Lower leg skin (tissue), 4 donors: ENCODE measurements around the gene C10orf95. TPM values are rescaled to one million over a fixed set of nuclear protein-coding genes. Genes with fewer than 3 reads are reported as not detected.

Experiments used
- DNase-seq, 2 donors: peaks; one replicate each; pipeline ENCODE4 v3.0.0-alpha.2; 2019; ENCODE audit warnings: low spot score in 2 of 2
- H3K4me3 ChIP-seq: fragments of 200-600 bp; sonication (generic); 2 replicates; pipeline ENCODE4 v1.5.1; 2017; ENCODE audit warnings: mild to moderate bottlenecking, low read depth; ENCODE audit not compliant: poor library complexity, severe bottlenecking
- CTCF ChIP-seq, 3 donors: fragments of 450-650 bp; IDR thresholded peaks; one replicate each; pipeline ENCODE4 v1.5.1; 2016; ENCODE audit warnings: antibody characterized with exemption in 3 of 3, mild to moderate bottlenecking in 3 of 3, moderate library complexity in 2 of 3
- POLR2A ChIP-seq, 2 donors: fragments of 450-650 bp; IDR thresholded peaks; one replicate each; pipeline ENCODE4 v1.6.1; 2016 to 2017; ENCODE audit warnings: antibody characterized with exemption in 2 of 2, mild to moderate bottlenecking in 1 of 2, moderate library complexity in 1 of 2
- WGBS, 2 donors: methylation state at CpG; one replicate each; pipeline ENCODE4 v1.1.5; 2018; 5-methylcytosine and 5-hydroxymethylcytosine counted together
- intact Hi-C: fragments of 100-400 bp; cut with DNase I; formaldehyde crosslinking; loops from one replicate; pipeline ENCODE4 v1.15.0; 2023; ENCODE audit warnings: low total_unique reads
- microRNA counts, 2 donors: library from miRNA; unstranded; fragments of <30 nt; microRNA quantifications; one replicate each; lab custom pipeline; 2016
- microRNA-seq, 2 donors: library from miRNA; unstranded; fragments of <30 nt; microRNA quantifications; one replicate each; pipeline ENCODE4, GENCODE V29; 2016; ENCODE audit warnings: borderline replicate concordance in 2 of 2, borderline number of aligned reads in 1 of 2
- total RNA-seq, 4 donors: library from RNA; depleted of rRNA; stranded (reverse); fragments of >200 nt; gene quantifications; one replicate each; pipeline ENCODE4 v1.1.0, GENCODE V29; 2016

Gene C10orf95
- total RNA-seq, 4 donors from 2014 or later = 7.6 to 17.3 (median 11.5) TPM

- H3K4me3 ChIP-seq = no peak overlapping the region
- intact Hi-C loops = no loop called here
- no peak for DNase-seq
- 80 to 88% methylated on average over 7 to 8 of the region's 8 CpGs for whole genome bisulfite sequencing, 2 donors
- TF ChIP-seq CTCF (IDR thresholded peaks at IDR 0.05) (no peak), POLR2A (IDR thresholded peaks at IDR 0.05) (no peak)
Observed at GRCh38 chr10:102401342-102401654, 50.0 kb downstream of the C10orf95 start.

- 90% methylated on average over 17 to 22 of the region's 22 CpGs for WGBS, 2 donors
- no peak overlapping the region for H3K4me3 ChIP-seq
- intact Hi-C loops = no loop called here
- TF ChIP-seq CTCF (IDR thresholded peaks at IDR 0.05) (no peak), POLR2A (IDR thresholded peaks at IDR 0.05) (no peak)
- no peak for DNase-seq
Observed at GRCh38 chr10:102400598-102401341, 50.6 kb downstream of the C10orf95 start.

GRCh38 chr10:102400076-102400475 lies 51.3 kb downstream of the C10orf95 start:
- intact Hi-C loops = no loop called here
- H3K4me3 ChIP-seq = no peak overlapping the region
- no peak for DNase-seq
- no peak for TF ChIP-seq CTCF (IDR thresholded peaks at IDR 0.05)
- TF ChIP-seq POLR2A (IDR thresholded peaks at IDR 0.05) = no peak
- 65 to 88% methylated on average over 13 to 15 of the region's 17 CpGs for WGBS, 2 donors

MicroRNAs encoded within 50 kb of the gene (microRNA counts, 767-probe panel; counts per million panel counts)
- microRNA hsa-miR-146b-3p (lab: Ali Mortazavi, UCI) (0 to 358 counts per million in 2 donors), microRNA hsa-miR-146b-5p (lab: Ali Mortazavi, UCI) (0 to 358 counts per million in 2 donors)

Small RNA genes lying within 50 kb of the gene (microRNA-seq; reads per million reads assigned to microRNA genes)
- gene MIR146B = 842 to 877 reads per million in 2 donors

Other genes with a start within 250 kb of the C10orf95 start
- 100 to 1,000 TPM in 1 of 4 donors, 10 to 100 TPM in 1, 1 to 10 TPM in 2; 2.5 to 106 (median 29.8) TPM for gene ELOVL3, start 225.2 kb downstream of the C10orf95 start, total RNA-seq
- gene PITX3, start 210.0 kb downstream of the C10orf95 start, total RNA-seq = not detected
- 10 to 100 TPM; 30.1 to 42.6 (median 39.1) TPM for gene GBF1, start 206.0 kb downstream of the C10orf95 start, total RNA-seq
- 10 to 100 TPM; 19.4 to 36.1 (median 20.1) TPM for gene NFKB2, start 55.8 kb downstream of the C10orf95 start, total RNA-seq
- gene PSD, start 32.8 kb downstream of the C10orf95 start, total RNA-seq = 1 to 10 TPM in 3 of 4 donors, under 1 TPM in 1; 0.56 to 4.5 (median 2.1) TPM
- gene FBXL15, start 30.7 kb downstream of the C10orf95 start, total RNA-seq = 10 to 100 TPM; 18.2 to 25.3 (median 19.1) TPM
- 10 to 100 TPM; 30.3 to 51.2 (median 32.7) TPM for gene CUEDC2, start 19.0 kb downstream of the C10orf95 start, total RNA-seq
- gene ACTR1A, start 51.2 kb upstream of the C10orf95 start, total RNA-seq = 100 to 1,000 TPM in 2 of 4 donors, 10 to 100 TPM in 2; 77.7 to 131 (median 106) TPM
- gene SUFU, start 52.4 kb upstream of the C10orf95 start, total RNA-seq = 10 to 100 TPM; 15.8 to 19.8 (median 18.0) TPM
- 100 to 1,000 TPM in 3 of 4 donors, 10 to 100 TPM in 1; 91.7 to 128 (median 106) TPM for gene TRIM8, start 192.9 kb upstream of the C10orf95 start, total RNA-seq